Measurements from ENCODE around the gene ZNF451.
"Not testable (repeated sequence)": the region's sequence is repeated elsewhere in the genome, so short reads cannot be mapped to it uniquely, and the experiment has no call there.

Gene ZNF451

GRCh38 chr6:57085471-57085870 lies 4.5 kb upstream of the ZNF451 start:
- no peak overlapping the region for H3K4me3 ChIP-seq (ENCODE audit: low read depth, low read length)
- no peak for TF ChIP-seq CTCF (IDR thresholded peaks at IDR 0.05; ENCODE audit: low read depth, low read length)

GRCh38 chr6:57086843-57087242 lies 3.1 kb upstream of the ZNF451 start:
- TF ChIP-seq CTCF (IDR thresholded peaks at IDR 0.05; ENCODE audit: low read depth, low read length) = no peak

GRCh38 chr6:57087916-57088315 lies 2.1 kb upstream of the ZNF451 start:
- no peak overlapping the region for H3K4me3 ChIP-seq (ENCODE audit: low read depth, low read length)
- no peak for TF ChIP-seq CTCF (IDR thresholded peaks at IDR 0.05; ENCODE audit: low read depth, low read length)

More at GRCh38 chr6:57086843-57087242, 3.1 kb upstream of the ZNF451 start:
- no peak overlapping the region for H3K4me3 ChIP-seq (ENCODE audit: low read depth, low read length)

GRCh38 chr6:57089265-57089664 lies 723 bp upstream of the ZNF451 start:
- peak overlapping the region; percentile 66 for H3K4me3 ChIP-seq (ENCODE audit: low read depth, low read length)
- no peak for TF ChIP-seq CTCF (IDR thresholded peaks at IDR 0.05; ENCODE audit: low read depth, low read length)

- not testable (repeated sequence) for H3K4me3 ChIP-seq (ENCODE audit: low read depth, low read length)
Observed at GRCh38 chr6:57090458-57091067, 575 bp downstream of the ZNF451 start.

- H3K4me3 ChIP-seq (ENCODE audit: low read depth, low read length) = not testable (repeated sequence)
Observed at GRCh38 chr6:57091375-57091774, 1.4 kb downstream of the ZNF451 start.

- no peak overlapping the region for H3K4me3 ChIP-seq (ENCODE audit: low read depth, low read length)
- no peak for TF ChIP-seq CTCF (IDR thresholded peaks at IDR 0.05; ENCODE audit: low read depth, low read length)
Observed at GRCh38 chr6:57094689-57095088, 4.7 kb downstream of the ZNF451 start.

- no peak for TF ChIP-seq CTCF (IDR thresholded peaks at IDR 0.05; ENCODE audit: low read depth, low read length)
- H3K4me3 ChIP-seq (ENCODE audit: low read depth, low read length) = no peak overlapping the region
Observed at GRCh38 chr6:57097596-57097995, 7.6 kb downstream of the ZNF451 start.

Measured in WI38 (cell line).